Fibroblast of the aortic adventitia (primary cell): ENCODE measurements around the gene CAPN5. TPM values are rescaled to one million over a fixed set of nuclear protein-coding genes. Genes with fewer than 3 reads are reported as not detected.

Experiments
- DNase-seq: peaks from one replicate; pipeline ENCODE4 v3.0.0-alpha.2; 2010; ENCODE audit warnings: low read depth
- H3K4me3 ChIP-seq: 2 replicates; pipeline ENCODE4 v1.5.1; 2011; ENCODE audit warnings: low read depth, mild to moderate bottlenecking, control low read depth, low read length, moderate library complexity
- CTCF ChIP-seq: IDR thresholded peaks from 2 replicates; pipeline ENCODE4 v1.5.1; 2011; ENCODE audit warnings: mild to moderate bottlenecking, low read length, control low read depth, inconsistent platforms; ENCODE audit not compliant: insufficient read depth
- total RNA-seq: library from RNA; depleted of rRNA; stranded (reverse); fragments of >200 nt; gene quantifications from 2 replicates; pipeline ENCODE4 v1.2.3, GENCODE V29; 2012; ENCODE audit warnings: low replicate concordance

The CAPN5 gene
- total RNA-seq, 1 donor = 31.0 TPM

GRCh38 chr11:77081976-77082836, 15.4 kb downstream of the CAPN5 start:
- no peak for DNase-seq
- no peak for TF ChIP-seq CTCF
- H3K4me3 ChIP-seq = no peak overlapping the region

- peak; percentile 60 for DNase-seq
- no peak overlapping the region for H3K4me3 ChIP-seq
- TF ChIP-seq CTCF = no peak
These were observed 16.2 kb downstream of the CAPN5 start for GRCh38 chr11:77082838-77083565.

GRCh38 chr11:77083566-77084245, 16.9 kb downstream of the CAPN5 start:
- no peak overlapping the region for H3K4me3 ChIP-seq
- DNase-seq = no peak
- TF ChIP-seq CTCF = no peak

GRCh38 chr11:77084581-77085191, 17.9 kb downstream of the CAPN5 start:
- TF ChIP-seq CTCF = no peak
- H3K4me3 ChIP-seq = no peak overlapping the region
- no peak for DNase-seq

- DNase-seq = no peak
- no peak for TF ChIP-seq CTCF
- H3K4me3 ChIP-seq = no peak overlapping the region
These were observed 18.9 kb downstream of the CAPN5 start for GRCh38 chr11:77085652-77086051.

- DNase-seq = no peak
- H3K4me3 ChIP-seq = no peak overlapping the region
- no peak for TF ChIP-seq CTCF
These were observed 20.0 kb downstream of the CAPN5 start for GRCh38 chr11:77086521-77087472.
